GM12878 (cell line): Measurements from ENCODE around the gene MDGA2. TPM values are rescaled to one million over a fixed set of nuclear protein-coding genes. Genes with fewer than 3 reads are reported as not detected.

Source experiments
- ATAC-seq: fragments of 200-7000 bp; cut with Tn5 transposase; 3 replicates; pipeline ENCODE4 v1.9.1; 2020; ENCODE audit warnings: mild to moderate bottlenecking, moderate library complexity
- BruUV-seq: library from RNA; stranded (reverse); fragments of 400-500 nt; replicated peaks from 2 replicates; lab custom pipeline; 2021; lab: Mats Ljungman, UMichigan
- CTCF ChIA-PET: fragments of 300-600 bp; sonication (Branson Sonifier 250); formaldehyde crosslinking; extraction: SDS; loops from one replicate; lab custom pipeline; 2021; ENCODE audit warnings: inconsistent platforms; lab: Yijun Ruan, JAX
- POLR2A ChIA-PET: fragments of 350-600 bp; formaldehyde crosslinking; extraction: SDS; loops from one replicate; lab custom pipeline; 2021; ENCODE audit warnings: inconsistent platforms; lab: Charles Lee
- RAD21 ChIA-PET: fragments of 300-600 bp; sonication (Branson Sonifier 250); formaldehyde crosslinking; loops from one replicate; lab custom pipeline; 2023; ENCODE audit warnings: antibody characterized with exemption; ENCODE audit not compliant: unreplicated experiment; lab: Charles Lee
- SMC1A ChIA-PET: fragments of 300-600 bp; sonication (Branson Sonifier 250); formaldehyde crosslinking; loops from one replicate; lab custom pipeline; 2023; ENCODE audit not compliant: unreplicated experiment, uncharacterized antibody; lab: Charles Lee
- DNase-seq: peaks from one replicate; pipeline ENCODE4 v3.0.0-alpha.2; 2011; ENCODE audit warnings: low read depth, low spot score
- FAIRE-seq: peaks from 3 replicates; lab custom pipeline; 2011; peaks lifted over from hg19 to GRCh38; lab: Jason Lieb, UNC
- H2AFZ ChIP-seq: 2 replicates; pipeline ENCODE4 v1.6.0; 2011; ENCODE audit warnings: low read depth, low read length, control low read depth; ENCODE audit not compliant: control insufficient read depth
- H3K27ac ChIP-seq: 2 replicates; pipeline ENCODE4 v1.5.1; 2011; ENCODE audit warnings: control low read depth; ENCODE audit not compliant: control insufficient read depth, insufficient read depth
- H3K27me3 ChIP-seq, 2 experiments: replicated peaks in 1 of 2; 2 replicates each; pipeline versions ENCODE4 v1.6.0 to v1.6.1; 2011; ENCODE audit warnings: low read length in 1 of 2; ENCODE audit not compliant: control insufficient read depth in 2 of 2, insufficient read depth in 2 of 2
- H3K36me3 ChIP-seq, 2 experiments: 2 replicates each; pipeline ENCODE4 v1.5.1; 2011; ENCODE audit warnings: low read length in 1 of 2; ENCODE audit not compliant: control insufficient read depth in 2 of 2, insufficient read depth in 2 of 2
- H3K4me1 ChIP-seq: 2 replicates; pipeline ENCODE4 v1.6.1; 2011; ENCODE audit warnings: mild to moderate bottlenecking, low read length, moderate library complexity, mixed read lengths; ENCODE audit not compliant: control insufficient read depth, insufficient read depth
- H3K4me2 ChIP-seq: 2 replicates; pipeline ENCODE4 v1.6.0; 2011; ENCODE audit warnings: control low read depth; ENCODE audit not compliant: control insufficient read depth, insufficient read depth
- H3K4me3 ChIP-seq: fragments of 200-600 bp; sonication (generic); 2 replicates; pipeline ENCODE4 v1.5.1; 2016
- H3K79me2 ChIP-seq: 2 replicates; pipeline ENCODE4 v1.6.0; 2011; ENCODE audit warnings: low read length; ENCODE audit not compliant: control insufficient read depth, insufficient read depth
- H3K9ac ChIP-seq: 2 replicates; pipeline ENCODE4 v1.8.0; 2011; ENCODE audit warnings: low read length, control low read depth, mixed read lengths; ENCODE audit not compliant: control insufficient read depth, insufficient read depth
- H3K9me3 ChIP-seq: replicated peaks from 3 replicates; pipeline ENCODE4 v1.5.1; 2011; ENCODE audit warnings: mild to moderate bottlenecking, low read length; ENCODE audit not compliant: control insufficient read depth, insufficient read depth
- H4K20me1 ChIP-seq: 2 replicates; pipeline ENCODE4 v1.6.0; 2011; ENCODE audit not compliant: control insufficient read depth, insufficient read depth
- EED ChIP-seq: sonication (generic); IDR thresholded peaks from 2 replicates; pipeline ENCODE4 v1.6.1; 2016; ENCODE audit warnings: antibody characterized with exemption, low read depth
- JUNB ChIP-seq: IDR thresholded peaks from 2 replicates; pipeline ENCODE4 v1.6.1; 2016; ENCODE audit warnings: antibody characterized with exemption, mild to moderate bottlenecking
- MYB ChIP-seq: fragments of 150-350 bp; IDR thresholded peaks from 2 replicates; pipeline ENCODE4 v1.6.1; 2014; ENCODE audit warnings: mild to moderate bottlenecking, low read depth, low read length, borderline replicate concordance
- NFIC ChIP-seq: IDR thresholded peaks from 2 replicates; pipeline ENCODE4 v1.6.1; 2012; ENCODE audit warnings: low read depth, mild to moderate bottlenecking, inconsistent platforms, low read length, moderate library complexity
- NRF1 ChIP-seq: conservative IDR thresholded peaks from 2 replicates; pipeline ENCODE4 v1.6.1; 2011; ENCODE audit warnings: mild to moderate bottlenecking, low read depth, low read length, improper control_type of control experiment
- PAX5 ChIP-seq: IDR thresholded peaks from 2 replicates; pipeline ENCODE4 v1.6.1; 2011; ENCODE audit warnings: low read depth, low read length, borderline replicate concordance
- RBBP5 ChIP-seq: fragments of 200-600 bp; sonication (generic); conservative IDR thresholded peaks from 2 replicates; pipeline ENCODE4 v1.6.1; 2016
- RUNX3 ChIP-seq: IDR thresholded peaks from 2 replicates; pipeline ENCODE4 v1.6.1; 2012; ENCODE audit warnings: low read length, inconsistent platforms
- SIN3A ChIP-seq: IDR thresholded peaks from 2 replicates; pipeline ENCODE4 v1.6.1; 2012; ENCODE audit warnings: low read depth, low read length, improper control_type of control experiment
- SMARCA5 ChIP-seq: fragments of 450-650 bp; IDR thresholded peaks from 2 replicates; pipeline ENCODE4 v1.6.1; 2017; ENCODE audit warnings: mild to moderate bottlenecking
- STAT3 ChIP-seq: IDR thresholded peaks from 2 replicates; pipeline ENCODE4 v1.6.1; 2011; ENCODE audit warnings: low read depth, low read length, improper control_type of control experiment
- SUZ12 ChIP-seq: fragments of 200-600 bp; sonication (generic); IDR thresholded peaks from one replicate; pipeline ENCODE4 v1.6.1; 2018; ENCODE audit warnings: antibody characterized with exemption, mild to moderate bottlenecking; ENCODE audit not compliant: unreplicated experiment
- ZNF207 ChIP-seq: fragments of 450-650 bp; IDR thresholded peaks from 2 replicates; pipeline ENCODE4 v1.6.1; 2014; ENCODE audit warnings: antibody characterized with exemption, mild to moderate bottlenecking, borderline replicate concordance
- ZNF24 ChIP-seq: fragments of 450-650 bp; IDR thresholded peaks from 2 replicates; pipeline ENCODE4 v1.6.1; 2017; ENCODE audit warnings: antibody characterized with exemption, mild to moderate bottlenecking
- in situ Hi-C: fragments of 300-500 bp; cut with MboI; formaldehyde crosslinking; loops from 9 replicates; pipeline ENCODE4 v1.14.3; 2018; ENCODE audit warnings: mixed read lengths
- intact Hi-C: fragments of 100-400 bp; cut with micrococcal nuclease; formaldehyde crosslinking; loops from one replicate; pipeline ENCODE4 v1.14.2; 2022; ENCODE audit not compliant: unreplicated experiment
- polyA plus RNA-seq, 11 experiments: library from polyadenylated mRNA; depleted of rRNA in 4 of 11; unstranded in 6 of 11; stranded (reverse) in 5 of 11; fragments of >200 nt; fragmentation: Nextera tagmentation in 4 of 11; fragmentation: Illumina TruSeq in 1 of 11; extraction: Ambion mirVana in 4 of 11; extraction: Trizol in 1 of 11; gene quantifications; 1 replicate in 1 of 11; 2 replicates in 10 of 11; pipeline versions ENCODE4 v1.2.1 to v1.2.3, GENCODE V29; 2011 to 2016; ENCODE audit warnings: inconsistent platforms in 2 of 11, missing spikeins in 2 of 11, low read depth in 1 of 11
- total RNA-seq, 4 experiments: library from RNA; depleted of rRNA in 3 of 4; stranded (reverse); fragments of >200 nt in 3 of 4; fragmentation: Illumina TruSeq in 1 of 4; extraction: Trizol in 1 of 4; gene quantifications; 2 replicates each; pipeline versions ENCODE4 v1.2.1 to v1.2.3, GENCODE V29; 2013 to 2021
- TF ChIP-seq, protein P1 (sequence below): fragments of 450-650 bp; conservative IDR thresholded peaks from 2 replicates; pipeline ENCODE4 v1.6.1; 2017; ENCODE audit warnings: mild to moderate bottlenecking, moderate library complexity
- TF ChIP-seq, protein P2 (sequence below): fragments of 450-650 bp; formaldehyde crosslinking; IDR thresholded peaks from 2 replicates; pipeline ENCODE4 v1.4.0; 2020; ENCODE audit warnings: mild to moderate bottlenecking, moderate library complexity
- TF ChIP-seq, protein P3 (sequence below): IDR thresholded peaks from 2 replicates; pipeline ENCODE4 v1.6.1; 2011; ENCODE audit warnings: borderline replicate concordance, low read depth, mild to moderate bottlenecking, moderate library complexity, low read length; ENCODE audit not compliant: insufficient read depth, poor library complexity, severe bottlenecking
- TF ChIP-seq, protein P4 (sequence below): fragments of 450-650 bp; IDR thresholded peaks from 2 replicates; pipeline ENCODE4 v1.6.1; 2016; ENCODE audit warnings: mild to moderate bottlenecking

MDGA2 gene
- total and polyA plus RNA-seq, 10 of the 15 experiments (the other 5 are each of a cell fraction or from before 2014, with no cell fraction given): not detected

DNA sequence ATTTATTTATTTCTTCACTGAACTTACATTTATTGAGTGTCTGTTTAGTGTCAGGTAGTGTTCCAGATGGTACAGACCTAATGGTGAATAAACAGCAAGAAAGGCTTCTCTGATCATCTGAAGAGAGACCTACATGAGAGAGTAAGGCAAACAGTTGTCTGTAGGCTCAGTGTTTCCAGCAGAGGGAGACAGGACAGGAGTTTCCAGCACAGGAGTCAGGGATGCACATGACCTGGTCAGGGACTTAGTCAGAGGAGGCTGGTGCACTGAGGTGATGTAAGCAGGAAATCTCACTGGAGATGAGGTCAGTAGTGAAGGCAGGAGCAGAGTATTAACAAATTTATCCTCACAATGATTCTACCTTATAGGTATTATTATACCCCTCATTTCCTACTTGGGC lies 233.2 kb downstream of the MDGA2 start:
- intact Hi-C loops (no loop called here), in situ Hi-C loops (no loop called here)
- ATAC-seq (peak; percentile 32; the same call in 1 of the 3 replicates), FAIRE-seq (no peak), DNase-seq (no peak)
- Histone ChIP-seq H3K27me3 (no peaks in the 10 kb centered on the region), H3K4me3 (no peak overlapping the region), H2AFZ (no peak overlapping the region), H3K4me1 (no peaks in the 10 kb centered on the region), H3K27ac (no peak overlapping the region), H3K36me3 (no peaks in the 10 kb centered on the region), H3K4me2 (no peak overlapping the region), H3K9me3 (no peaks in the 10 kb centered on the region), H4K20me1 (no peaks in the 10 kb centered on the region), H3K79me2 (no peaks in the 10 kb centered on the region), H3K9ac (no peak overlapping the region)
- ChIA-PET SMC1A (no interaction called here), RAD21 (no interaction called here), CTCF (no interaction called here), POLR2A (no interaction called here)
- TF ChIP-seq ZNF24 (no peak), RBBP5 (no peak), MYB (no peak), SUZ12 (no peak), PAX5 (no peak), EED (no peak), STAT3 (no peak), SMARCA5 (no peak), SIN3A (no peak), NRF1 (no peak), RUNX3 (no peak), ZNF207 (no peak), NFIC (no peak), JUNB (no peak)
- TF ChIP-seq, protein P1, sequence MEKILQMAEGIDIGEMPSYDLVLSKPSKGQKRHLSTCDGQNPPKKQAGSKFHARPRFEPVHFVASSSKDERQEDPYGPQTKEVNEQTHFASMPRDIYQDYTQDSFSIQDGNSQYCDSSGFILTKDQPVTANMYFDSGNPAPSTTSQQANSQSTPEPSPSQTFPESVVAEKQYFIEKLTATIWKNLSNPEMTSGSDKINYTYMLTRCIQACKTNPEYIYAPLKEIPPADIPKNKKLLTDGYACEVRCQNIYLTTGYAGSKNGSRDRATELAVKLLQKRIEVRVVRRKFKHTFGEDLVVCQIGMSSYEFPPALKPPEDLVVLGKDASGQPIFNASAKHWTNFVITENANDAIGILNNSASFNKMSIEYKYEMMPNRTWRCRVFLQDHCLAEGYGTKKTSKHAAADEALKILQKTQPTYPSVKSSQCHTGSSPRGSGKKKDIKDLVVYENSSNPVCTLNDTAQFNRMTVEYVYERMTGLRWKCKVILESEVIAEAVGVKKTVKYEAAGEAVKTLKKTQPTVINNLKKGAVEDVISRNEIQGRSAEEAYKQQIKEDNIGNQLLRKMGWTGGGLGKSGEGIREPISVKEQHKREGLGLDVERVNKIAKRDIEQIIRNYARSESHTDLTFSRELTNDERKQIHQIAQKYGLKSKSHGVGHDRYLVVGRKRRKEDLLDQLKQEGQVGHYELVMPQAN: no peak
- TF ChIP-seq, protein P2, sequence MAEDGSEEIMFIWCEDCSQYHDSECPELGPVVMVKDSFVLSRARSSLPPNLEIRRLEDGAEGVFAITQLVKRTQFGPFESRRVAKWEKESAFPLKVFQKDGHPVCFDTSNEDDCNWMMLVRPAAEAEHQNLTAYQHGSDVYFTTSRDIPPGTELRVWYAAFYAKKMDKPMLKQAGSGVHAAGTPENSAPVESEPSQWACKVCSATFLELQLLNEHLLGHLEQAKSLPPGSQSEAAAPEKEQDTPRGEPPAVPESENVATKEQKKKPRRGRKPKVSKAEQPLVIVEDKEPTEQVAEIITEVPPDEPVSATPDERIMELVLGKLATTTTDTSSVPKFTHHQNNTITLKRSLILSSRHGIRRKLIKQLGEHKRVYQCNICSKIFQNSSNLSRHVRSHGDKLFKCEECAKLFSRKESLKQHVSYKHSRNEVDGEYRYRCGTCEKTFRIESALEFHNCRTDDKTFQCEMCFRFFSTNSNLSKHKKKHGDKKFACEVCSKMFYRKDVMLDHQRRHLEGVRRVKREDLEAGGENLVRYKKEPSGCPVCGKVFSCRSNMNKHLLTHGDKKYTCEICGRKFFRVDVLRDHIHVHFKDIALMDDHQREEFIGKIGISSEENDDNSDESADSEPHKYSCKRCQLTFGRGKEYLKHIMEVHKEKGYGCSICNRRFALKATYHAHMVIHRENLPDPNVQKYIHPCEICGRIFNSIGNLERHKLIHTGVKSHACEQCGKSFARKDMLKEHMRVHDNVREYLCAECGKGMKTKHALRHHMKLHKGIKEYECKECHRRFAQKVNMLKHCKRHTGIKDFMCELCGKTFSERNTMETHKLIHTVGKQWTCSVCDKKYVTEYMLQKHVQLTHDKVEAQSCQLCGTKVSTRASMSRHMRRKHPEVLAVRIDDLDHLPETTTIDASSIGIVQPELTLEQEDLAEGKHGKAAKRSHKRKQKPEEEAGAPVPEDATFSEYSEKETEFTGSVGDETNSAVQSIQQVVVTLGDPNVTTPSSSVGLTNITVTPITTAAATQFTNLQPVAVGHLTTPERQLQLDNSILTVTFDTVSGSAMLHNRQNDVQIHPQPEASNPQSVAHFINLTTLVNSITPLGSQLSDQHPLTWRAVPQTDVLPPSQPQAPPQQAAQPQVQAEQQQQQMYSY (CRISPR knock-in tag): no peak
- TF ChIP-seq, protein P3, sequence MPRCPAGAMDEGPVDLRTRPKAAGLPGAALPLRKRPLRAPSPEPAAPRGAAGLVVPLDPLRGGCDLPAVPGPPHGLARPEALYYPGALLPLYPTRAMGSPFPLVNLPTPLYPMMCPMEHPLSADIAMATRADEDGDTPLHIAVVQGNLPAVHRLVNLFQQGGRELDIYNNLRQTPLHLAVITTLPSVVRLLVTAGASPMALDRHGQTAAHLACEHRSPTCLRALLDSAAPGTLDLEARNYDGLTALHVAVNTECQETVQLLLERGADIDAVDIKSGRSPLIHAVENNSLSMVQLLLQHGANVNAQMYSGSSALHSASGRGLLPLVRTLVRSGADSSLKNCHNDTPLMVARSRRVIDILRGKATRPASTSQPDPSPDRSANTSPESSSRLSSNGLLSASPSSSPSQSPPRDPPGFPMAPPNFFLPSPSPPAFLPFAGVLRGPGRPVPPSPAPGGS: no peak
- TF ChIP-seq, protein P4, sequence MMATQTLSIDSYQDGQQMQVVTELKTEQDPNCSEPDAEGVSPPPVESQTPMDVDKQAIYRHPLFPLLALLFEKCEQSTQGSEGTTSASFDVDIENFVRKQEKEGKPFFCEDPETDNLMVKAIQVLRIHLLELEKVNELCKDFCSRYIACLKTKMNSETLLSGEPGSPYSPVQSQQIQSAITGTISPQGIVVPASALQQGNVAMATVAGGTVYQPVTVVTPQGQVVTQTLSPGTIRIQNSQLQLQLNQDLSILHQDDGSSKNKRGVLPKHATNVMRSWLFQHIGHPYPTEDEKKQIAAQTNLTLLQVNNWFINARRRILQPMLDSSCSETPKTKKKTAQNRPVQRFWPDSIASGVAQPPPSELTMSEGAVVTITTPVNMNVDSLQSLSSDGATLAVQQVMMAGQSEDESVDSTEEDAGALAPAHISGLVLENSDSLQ: no peak
- no TSS peak for BruUV-seq
